OCI-LY7 (cell line): Measurements from ENCODE around the gene VPS13C. TPM values are rescaled to one million over a fixed set of nuclear protein-coding genes. Genes with fewer than 3 reads are reported as not detected.

Source experiments
- BruUV-seq: library from RNA; stranded (reverse); fragments of 400-500 nt; replicated peaks from 2 replicates; lab custom pipeline; 2021; lab: Mats Ljungman, UMichigan
- CTCF ChIA-PET: fragments of 300-600 bp; sonication (Branson Sonifier 250); formaldehyde crosslinking; loops from one replicate; lab custom pipeline; 2022; ENCODE audit warnings: antibody characterized with exemption; ENCODE audit not compliant: unreplicated experiment; lab: Charles Lee
- POLR2A ChIA-PET: fragments of 300-600 bp; sonication (Branson Sonifier 250); formaldehyde crosslinking; loops from one replicate; lab custom pipeline; 2022; ENCODE audit warnings: antibody characterized with exemption; lab: Charles Lee
- DNase-seq: peaks from one replicate; pipeline ENCODE4 v3.0.0-alpha.2; 2015; ENCODE audit warnings: low spot score
- H2AFZ ChIP-seq: fragments of 200-600 bp; sonication (generic), shearing (Covaris generic); 2 replicates; pipeline ENCODE4 v1.6.1; 2014; ENCODE audit warnings: mild to moderate bottlenecking, antibody characterized with exemption, low read length, moderate library complexity
- H3K27ac ChIP-seq: fragments of 200-600 bp; sonication (generic); 2 replicates; pipeline ENCODE4 v1.5.1; 2014; ENCODE audit warnings: mixed run types, low read depth, mild to moderate bottlenecking, moderate library complexity, low read length, inconsistent platforms; ENCODE audit not compliant: poor library complexity, severe bottlenecking
- H3K36me3 ChIP-seq: fragments of 200-600 bp; sonication (generic); 2 replicates; pipeline ENCODE4 v1.6.1; 2014; ENCODE audit warnings: mild to moderate bottlenecking, antibody characterized with exemption, low read length, moderate library complexity, mixed read lengths; ENCODE audit not compliant: insufficient read depth
- H3K4me1 ChIP-seq: fragments of 200-600 bp; sonication (generic); 2 replicates; pipeline ENCODE4 v1.5.1; 2014; ENCODE audit warnings: mild to moderate bottlenecking, low read length; ENCODE audit not compliant: insufficient read depth, poor library complexity, severe bottlenecking
- H3K4me2 ChIP-seq: fragments of 200-600 bp; sonication (generic); 2 replicates; pipeline ENCODE4 v1.6.1; 2014; ENCODE audit warnings: mild to moderate bottlenecking, low read length
- H3K4me3 ChIP-seq: fragments of 200-600 bp; sonication (generic); 2 replicates; pipeline ENCODE4 v1.5.1; 2014; ENCODE audit warnings: mild to moderate bottlenecking, low read depth, low read length; ENCODE audit not compliant: poor library complexity, severe bottlenecking
- H3K79me2 ChIP-seq: fragments of 200-600 bp; sonication (generic); 2 replicates; pipeline ENCODE4 v1.6.1; 2016; ENCODE audit warnings: low read depth, mild to moderate bottlenecking, low read length, moderate library complexity, mixed read lengths; ENCODE audit not compliant: insufficient read depth
- H3K9me2 ChIP-seq: fragments of 200-600 bp; sonication (generic); 2 replicates; pipeline ENCODE4 v1.6.1; 2016; ENCODE audit warnings: mild to moderate bottlenecking, low read length, mixed read lengths; ENCODE audit not compliant: insufficient read depth
- H3K9me3 ChIP-seq: fragments of 200-600 bp; sonication (generic); 2 replicates; pipeline ENCODE4 v1.6.1; 2014; ENCODE audit warnings: mild to moderate bottlenecking, mixed run types, low read length, mixed read lengths
- H4K20me1 ChIP-seq: fragments of 200-600 bp; sonication (generic); 2 replicates; pipeline ENCODE4 v1.6.1; 2014; ENCODE audit warnings: mild to moderate bottlenecking, antibody characterized with exemption, low read length, moderate library complexity, mixed read lengths; ENCODE audit not compliant: insufficient read depth
- CTCF ChIP-seq: fragments of 200-600 bp; sonication (generic); conservative IDR thresholded peaks from 2 replicates; pipeline ENCODE4 v1.5.1; 2014; ENCODE audit warnings: mild to moderate bottlenecking, antibody characterized with exemption, low read length, moderate library complexity, mixed read lengths
- EZH2phosphoT487 ChIP-seq: fragments of 200-600 bp; sonication (generic); IDR thresholded peaks from 2 replicates; pipeline ENCODE4 v1.6.1; 2018; ENCODE audit warnings: low read depth, borderline replicate concordance, mild to moderate bottlenecking, mixed run types, antibody characterized with exemption, low read length, moderate library complexity, mixed read lengths
- intact Hi-C: fragments of 100-400 bp; cut with micrococcal nuclease; formaldehyde crosslinking; loops from one replicate; pipeline ENCODE4 v1.10.0; 2022; ENCODE audit not compliant: unreplicated experiment
- total RNA-seq, 2 experiments: library from RNA; depleted of rRNA in 1 of 2; stranded (reverse); fragments of >200 nt in 1 of 2; shearing (Covaris generic) in 1 of 2; gene quantifications; 2 replicates each; pipeline ENCODE4 v1.2.3, GENCODE V29; 2014 to 2022

The VPS13C gene
- total RNA-seq, 2 experiments from 2014 or later, result 44.4 to 60.6 TPM

DNA sequence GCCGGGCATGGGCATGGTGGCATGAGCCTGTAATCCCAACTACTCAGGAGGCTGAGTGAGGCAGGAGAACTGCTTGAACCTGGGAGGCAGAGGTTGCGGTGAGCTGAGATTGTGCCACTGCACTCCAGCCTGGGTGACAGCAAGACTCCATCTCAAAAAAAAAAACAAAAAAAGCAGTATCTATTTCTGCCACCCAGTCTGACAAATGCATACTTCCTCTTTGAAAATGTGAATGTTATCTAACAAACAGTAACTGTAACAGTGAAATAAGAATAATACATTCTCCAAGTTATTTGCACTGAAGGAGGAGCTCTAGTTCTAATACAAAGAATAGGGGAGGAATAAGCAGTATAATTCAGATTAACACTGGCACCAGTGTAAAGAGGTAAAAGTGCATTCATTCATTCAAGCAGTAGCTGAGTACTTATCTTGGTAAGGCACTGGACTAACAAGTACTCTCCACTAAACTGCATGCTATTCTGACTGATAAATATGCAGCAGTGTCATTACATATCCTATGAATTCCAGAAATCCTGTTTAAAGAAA lies 12.9 kb downstream of the VPS13C start:
- Histone ChIP-seq H3K4me3 (no peak overlapping the region), H4K20me1 (peaks cover 5% of the 10 kb centered on the region; the same call in 1 of the 2 replicates), H3K4me1 (peaks cover 20% of the 10 kb centered on the region), H3K4me2 (peak overlapping the region; percentile 53; the same call in 1 of the 2 replicates), H3K9me3 (no peaks in the 10 kb centered on the region), H3K36me3 (peaks cover 14% of the 10 kb centered on the region), H3K9me2 (no peaks in the 10 kb centered on the region), H2AFZ (no peak overlapping the region), H3K27ac (peak overlapping the region; percentile 33), H3K79me2 (peaks cover 52% of the 10 kb centered on the region; the same call in 1 of the 2 replicates)
- intact Hi-C loops, result no loop called here
- TF ChIP-seq EZH2phosphoT487, result no peak
- CTCF ChIA-PET, result no interaction called here
- no peak for DNase-seq
- no TSS peak for BruUV-seq
- POLR2A ChIA-PET, result interaction anchor here (0.7 kb wide), 1 partner anchor 205 kb away, joined by 3 read pairs; no protein-coding TSS in a partner anchor

GRCh38 chr15:62046078-62046743 lies 14.0 kb downstream of the VPS13C start:
- Histone ChIP-seq H3K27ac (no peak overlapping the region), H3K4me2 (peak overlapping the region; percentile 20; the same call in 1 of the 2 replicates)
- CTCF ChIA-PET, result no interaction called here

More at GRCh38 chr15:62046078-62046743, 14.0 kb downstream of the VPS13C start:
- H3K9me2 ChIP-seq, result no peaks in the 10 kb centered on the region
- no peak overlapping the region for H2AFZ ChIP-seq
- TF ChIP-seq EZH2phosphoT487 (no peak), CTCF (no peak)
- no TSS peak for BruUV-seq
- intact Hi-C loops, result no loop called here
- POLR2A ChIA-PET, result no interaction called here
- DNase-seq, result no peak
- no peak overlapping the region for H3K4me3 ChIP-seq
- no peaks in the 10 kb centered on the region for H4K20me1 ChIP-seq
- H3K79me2 ChIP-seq, result peaks cover 40% of the 10 kb centered on the region; the same call in 1 of the 2 replicates
- H3K4me1 ChIP-seq, result peaks cover 20% of the 10 kb centered on the region
- H3K36me3 ChIP-seq, result peaks cover 20% of the 10 kb centered on the region
- H3K9me3 ChIP-seq, result no peaks in the 10 kb centered on the region
